ENCODE data around the gene ARL8A. TPM values are rescaled to one million over a fixed set of nuclear protein-coding genes. Genes with fewer than 3 reads are reported as not detected.

Gene ARL8A
- total and polyA plus RNA-seq, 2 of the 4 experiments (the other 2 are of a cell fraction) = 18.1 to 30.7 TPM

DNA sequence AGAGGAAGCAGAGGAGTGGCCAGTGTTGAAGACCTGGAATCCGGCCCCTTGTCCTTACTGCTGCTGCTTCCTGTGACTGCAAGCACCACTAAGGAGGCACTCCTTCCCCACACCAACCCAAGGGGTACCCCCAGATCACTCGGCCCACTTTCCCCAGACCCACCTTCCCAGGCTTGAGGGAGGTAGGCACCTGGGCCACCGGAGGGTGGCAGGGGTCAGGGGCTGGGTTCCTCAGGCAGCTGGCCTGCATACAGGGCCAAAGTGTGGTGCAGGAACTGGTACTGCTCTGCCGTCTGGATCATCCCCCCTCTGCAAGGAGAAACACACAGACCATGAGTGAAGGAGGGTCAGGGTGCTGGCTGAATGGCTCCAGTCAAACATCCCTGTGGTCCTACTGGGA lies 3.9 kb upstream of the ARL8A start:
- H3K27ac ChIP-seq (ENCODE audit: insufficient read depth, low read length) = no peak overlapping the region
- no peak overlapping the region for H3K14ac ChIP-seq (replicated peaks; ENCODE audit: low read depth, low read length)
- H3K79me1 ChIP-seq (ENCODE audit: low read depth in 1 of 2, low read length in 2 of 2) = peaks cover 3 to 14% of the 10 kb centered on the region in 2 experiments; a peak in 3 of 4 replicates
- no peak overlapping the region for H2BK5ac ChIP-seq (ENCODE audit: low read depth, low read length, poor library complexity, severe bottlenecking)
- no peak overlapping the region for H3K56ac ChIP-seq (ENCODE audit: extremely low read depth, insufficient read depth, low read length)
- no peak overlapping the region for H4K91ac ChIP-seq (ENCODE audit: insufficient read depth, low read depth, low read length)
- peaks cover 7% of the 10 kb centered on the region for H4K20me1 ChIP-seq (ENCODE audit: insufficient read depth, low read length)
- H3K4ac ChIP-seq (ENCODE audit: low read depth, low read length) = no peak overlapping the region
- no peak overlapping the region for H4K5ac ChIP-seq (ENCODE audit: low read depth, low read length)
- H4K8ac ChIP-seq (ENCODE audit: low read depth in 2 of 2, low read length in 2 of 2) = no peak overlapping the region
- ChIA-PET POLR2A (ENCODE audit: unreplicated experiment) (no interaction called here), CTCF (no interaction called here)
- H2AFZ ChIP-seq (replicated peaks; ENCODE audit: low read length, poor library complexity) = no peak overlapping the region
- WGBS, 2 experiments (ENCODE audit: extremely low coverage in 2 of 2, insufficient read length in 1 of 2) = no CpG with 5 or more reads among the region's 4 CpGs
- H3K4me1 ChIP-seq (ENCODE audit: control insufficient read depth, insufficient read depth, low read length) = peaks cover 1% of the 10 kb centered on the region; the same call in 1 of the 2 replicates
- ATAC-seq (ENCODE audit: low read depth) (no peak), DNase-seq (no peak)
- no peaks in the 10 kb centered on the region for H3K9me3 ChIP-seq (ENCODE audit: control insufficient read depth, insufficient read depth, low read length)
- intact Hi-C loops (cut with micrococcal nuclease) = no loop called here
- no peak overlapping the region for H2BK20ac ChIP-seq (ENCODE audit: low read depth, low read length)
- dilution Hi-C loops (cut with HindIII; ENCODE audit: low sequenced_read_pairs, unreplicated experiment) = no loop called here
- in situ Hi-C loops (cut with MboI; ENCODE audit: low sequenced_read_pairs) = loop anchor here (25.0 kb wide), 1 partner anchor 611 kb away; the partner anchor contains the start of gene NAV1
- TF ChIP-seq MXI1 (IDR thresholded peaks at IDR 0.05; ENCODE audit: borderline replicate concordance, low read depth, low read length) (no peak), RAD21 (IDR thresholded peaks at IDR 0.05; ENCODE audit: low read length) (no peak), MAZ (IDR thresholded peaks at IDR 0.05; ENCODE audit: borderline replicate concordance, low read depth, low read length) (no peak), FOS (IDR thresholded peaks at IDR 0.05; ENCODE audit: low read depth, low read length) (no peak), CEBPB (IDR thresholded peaks at IDR 0.05; ENCODE audit: low read depth, low read length) (no peak), NFE2L2 (IDR thresholded peaks at IDR 0.05; ENCODE audit: low read depth, low read length) (no peak), CHD1 (IDR thresholded peaks at IDR 0.05; ENCODE audit: low read depth, low read length) (no peak), MAFK (IDR thresholded peaks at IDR 0.05; ENCODE audit: low read depth, low read length) (no peak), CTCF (conservative IDR thresholded peaks at IDR 0.05; ENCODE audit: low read depth, low read length) (no peak), USF2 (IDR thresholded peaks at IDR 0.05; ENCODE audit: low read depth, low read length) (no peak), BHLHE40 (IDR thresholded peaks at IDR 0.05; ENCODE audit: low read depth, low read length) (no peak), RCOR1 (IDR thresholded peaks at IDR 0.05; ENCODE audit: insufficient replicate concordance, low read length) (no peak), POLR2A (IDR thresholded peaks at IDR 0.05; ENCODE audit: low read depth, low read length) (no peak), SMC3 (IDR thresholded peaks at IDR 0.05; ENCODE audit: low read depth, low read length) (no peak)
- TF ChIP-seq, protein P1, sequence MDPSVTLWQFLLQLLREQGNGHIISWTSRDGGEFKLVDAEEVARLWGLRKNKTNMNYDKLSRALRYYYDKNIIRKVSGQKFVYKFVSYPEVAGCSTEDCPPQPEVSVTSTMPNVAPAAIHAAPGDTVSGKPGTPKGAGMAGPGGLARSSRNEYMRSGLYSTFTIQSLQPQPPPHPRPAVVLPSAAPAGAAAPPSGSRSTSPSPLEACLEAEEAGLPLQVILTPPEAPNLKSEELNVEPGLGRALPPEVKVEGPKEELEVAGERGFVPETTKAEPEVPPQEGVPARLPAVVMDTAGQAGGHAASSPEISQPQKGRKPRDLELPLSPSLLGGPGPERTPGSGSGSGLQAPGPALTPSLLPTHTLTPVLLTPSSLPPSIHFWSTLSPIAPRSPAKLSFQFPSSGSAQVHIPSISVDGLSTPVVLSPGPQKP (IDR thresholded peaks at IDR 0.05; ENCODE audit: borderline replicate concordance, low read depth, low read length) = no peak
- no TSS peak for BruUV-seq (replicated peaks)
- no peaks in the 10 kb centered on the region for H3K36me3 ChIP-seq (ENCODE audit: control insufficient read depth, insufficient read depth, low read length)
- H3K27me3 ChIP-seq (ENCODE audit: control insufficient read depth, insufficient read depth, low read length) = peaks cover 11% of the 10 kb centered on the region
- no peak overlapping the region for H2AK5ac ChIP-seq (ENCODE audit: low read depth, low read length)
- H2BK120ac ChIP-seq (ENCODE audit: low read depth, low read length) = no peak overlapping the region
- no peak overlapping the region for H2AK9ac ChIP-seq (replicated peaks; ENCODE audit: low read depth, low read length, poor library complexity)
- H3K23ac ChIP-seq (ENCODE audit: low read depth, low read length) = no peak overlapping the region
- no peak overlapping the region for H3K4me2 ChIP-seq (ENCODE audit: low read depth, low read length)
- no peak overlapping the region for H3K4me3 ChIP-seq (ENCODE audit: insufficient read depth, low read depth, low read length)
- no peaks in the 10 kb centered on the region for H3K9me1 ChIP-seq (ENCODE audit: insufficient read depth, low read length)
- no peak overlapping the region for H3K18ac ChIP-seq (ENCODE audit: low read depth, low read length)
- no peak overlapping the region for H2BK15ac ChIP-seq (ENCODE audit: low read depth, low read length)
- H3K9ac ChIP-seq (ENCODE audit: low read depth, low read length) = no peak overlapping the region

Data from IMR-90 (cell line).